WTC11 (cell line): ENCODE results near the gene PAEP. TPM values are rescaled to one million over a fixed set of nuclear protein-coding genes. Genes with fewer than 3 reads are reported as not detected.

Experiments used
- ATAC-seq: fragments of 200-7000 bp; cut with Tn5 transposase; 2 replicates; pipeline ENCODE4 v1.10.0; 2021; ENCODE audit warnings: mild to moderate bottlenecking, moderate library complexity
- CTCF ChIA-PET: fragments of 300-600 bp; sonication (Branson Sonifier 250); formaldehyde crosslinking; loops from one replicate; lab custom pipeline; 2021; ENCODE audit warnings: antibody characterized with exemption; lab: Charles Lee
- POLR2A ChIA-PET: fragments of 350-600 bp; sonication (Branson Sonifier 250); formaldehyde crosslinking; loops from one replicate; lab custom pipeline; 2021; ENCODE audit warnings: antibody characterized with exemption; lab: Charles Lee
- DNase-seq: peaks from one replicate; pipeline ENCODE4 v3.0.0; 2021; ENCODE audit warnings: low spot score
- H3K27ac Mint-ChIP-seq: 2 replicates; pipeline ENCODE4 v1.8.0; 2021; ENCODE audit warnings: mixed read lengths
- H3K27me3 Mint-ChIP-seq: 2 replicates; pipeline ENCODE4 v1.8.0; 2021; ENCODE audit warnings: low read depth, mild to moderate bottlenecking, moderate library complexity, mixed read lengths
- H3K36me3 Mint-ChIP-seq: 2 replicates; pipeline ENCODE4 v1.8.0; 2021; ENCODE audit warnings: mixed read lengths
- H3K4me1 Mint-ChIP-seq: 2 replicates; pipeline ENCODE4 v1.8.0; 2022; ENCODE audit warnings: mixed read lengths
- H3K4me3 Mint-ChIP-seq: 2 replicates; pipeline ENCODE4 v1.8.0; 2021; ENCODE audit warnings: mild to moderate bottlenecking, moderate library complexity, mixed read lengths
- H3K9me3 Mint-ChIP-seq: 2 replicates; pipeline ENCODE4 v1.8.0; 2021; ENCODE audit warnings: mixed read lengths
- CREB1 ChIP-seq: sonication (generic); formaldehyde crosslinking; IDR thresholded peaks from 2 replicates; pipeline ENCODE4 v1.8.0; 2023; ENCODE audit warnings: mild to moderate bottlenecking, missing genetic modification reagents
- EMX1 ChIP-seq: fragments of 250-450 bp; sonication (Bioruptor Pico); IDR thresholded peaks from 2 replicates; pipeline ENCODE4 v1.8.0; 2021; ENCODE audit warnings: mild to moderate bottlenecking
- ESRRA ChIP-seq: sonication (generic); formaldehyde crosslinking; IDR thresholded peaks from 2 replicates; pipeline ENCODE4 v1.8.1; 2022; ENCODE audit warnings: mild to moderate bottlenecking, missing genetic modification reagents, borderline replicate concordance
- ETV6 ChIP-seq: sonication (generic); formaldehyde crosslinking; IDR thresholded peaks from 2 replicates; pipeline ENCODE4 v1.8.1; 2022; ENCODE audit warnings: mild to moderate bottlenecking, missing genetic modification reagents
- FOXJ3 ChIP-seq: sonication (generic); formaldehyde crosslinking; IDR thresholded peaks from 2 replicates; pipeline ENCODE4 v1.9.0; 2021; ENCODE audit warnings: missing genetic modification reagents, mild to moderate bottlenecking, borderline replicate concordance
- JAZF1 ChIP-seq: fragments of 250-450 bp; sonication (Bioruptor Pico); IDR thresholded peaks from 2 replicates; pipeline ENCODE4 v1.9.0; 2021; ENCODE audit warnings: moderate library complexity, mild to moderate bottlenecking, inconsistent platforms
- JUN ChIP-seq: sonication (generic); formaldehyde crosslinking; IDR thresholded peaks from 2 replicates; pipeline ENCODE4 v1.8.0; 2023; ENCODE audit warnings: mild to moderate bottlenecking, missing genetic modification reagents
- KAT7 ChIP-seq: sonication (generic); formaldehyde crosslinking; IDR thresholded peaks from 2 replicates; pipeline ENCODE4 v1.8.1; 2023; ENCODE audit warnings: missing genetic modification reagents, mild to moderate bottlenecking, borderline replicate concordance
- NR3C1 ChIP-seq: sonication (generic); formaldehyde crosslinking; conservative IDR thresholded peaks from 2 replicates; pipeline ENCODE4 v1.8.1; 2023; ENCODE audit warnings: low read depth, mild to moderate bottlenecking, missing genetic modification reagents
- RELA ChIP-seq: sonication (generic); formaldehyde crosslinking; IDR thresholded peaks from 2 replicates; pipeline ENCODE4 v1.8.1; 2022; ENCODE audit warnings: missing genetic modification reagents, mild to moderate bottlenecking, borderline replicate concordance
- SMAD4 ChIP-seq: sonication (generic); formaldehyde crosslinking; IDR thresholded peaks from 2 replicates; pipeline ENCODE4 v1.8.0; 2022; ENCODE audit warnings: mild to moderate bottlenecking, missing genetic modification reagents
- ZBTB21 ChIP-seq: sonication (generic); formaldehyde crosslinking; IDR thresholded peaks from 2 replicates; pipeline ENCODE4 v1.8.1; 2023; ENCODE audit warnings: mild to moderate bottlenecking, missing genetic modification reagents, borderline replicate concordance
- ZNF232 ChIP-seq: sonication (generic); formaldehyde crosslinking; IDR thresholded peaks from 2 replicates; pipeline ENCODE4 v1.8.0; 2022; ENCODE audit warnings: mild to moderate bottlenecking, missing genetic modification reagents
- ZNF396 ChIP-seq: fragments of 250-450 bp; sonication (Bioruptor Pico); IDR thresholded peaks from 2 replicates; pipeline ENCODE4 v1.8.0; 2021; ENCODE audit warnings: mild to moderate bottlenecking, moderate library complexity, borderline replicate concordance
- ZNF416 ChIP-seq: fragments of 250-450 bp; sonication (Bioruptor Pico); IDR thresholded peaks from 2 replicates; pipeline ENCODE4 v1.9.0; 2021; ENCODE audit warnings: mild to moderate bottlenecking, inconsistent platforms
- total RNA-seq: library from RNA; stranded (reverse); gene quantifications from 3 replicates; pipeline ENCODE4 v1.2.3, GENCODE V29; 2021
- TF ChIP-seq, protein P1 (sequence below): fragments of 250-450 bp; sonication (Bioruptor Pico); IDR thresholded peaks from 2 replicates; pipeline ENCODE4 v1.9.0; 2021; ENCODE audit warnings: moderate library complexity, mild to moderate bottlenecking, inconsistent platforms, borderline replicate concordance
- TF ChIP-seq, protein P2 (sequence below): sonication (generic); formaldehyde crosslinking; IDR thresholded peaks from 2 replicates; pipeline ENCODE4 v1.8.1; 2023; ENCODE audit warnings: mild to moderate bottlenecking, missing genetic modification reagents
- TF ChIP-seq, protein P3 (sequence below): sonication (generic); formaldehyde crosslinking; IDR thresholded peaks from 2 replicates; pipeline ENCODE4 v1.8.0; 2022; ENCODE audit warnings: mild to moderate bottlenecking, missing genetic modification reagents
- TF ChIP-seq, protein P4 (sequence below): sonication (generic); formaldehyde crosslinking; IDR thresholded peaks from 2 replicates; pipeline ENCODE4 v1.8.1; 2023; ENCODE audit warnings: mild to moderate bottlenecking, missing genetic modification reagents, moderate library complexity
- TF ChIP-seq, protein P5 (sequence below): sonication (generic); formaldehyde crosslinking; IDR thresholded peaks from 2 replicates; pipeline ENCODE4 v1.8.0; 2022; ENCODE audit warnings: mild to moderate bottlenecking, missing genetic modification reagents
- TF ChIP-seq, protein P6 (sequence below): sonication (generic); formaldehyde crosslinking; IDR thresholded peaks from 2 replicates; pipeline ENCODE4 v1.8.1; 2022; ENCODE audit warnings: missing genetic modification reagents, borderline replicate concordance
- TF ChIP-seq, protein P7 (sequence below): fragments of 250-450 bp; sonication (Bioruptor Pico); IDR thresholded peaks from 2 replicates; pipeline ENCODE4 v1.9.0; 2021; ENCODE audit warnings: mild to moderate bottlenecking, borderline replicate concordance

The PAEP gene
- total RNA-seq, 1 experiment from 2014 or later = not detected

DNA sequence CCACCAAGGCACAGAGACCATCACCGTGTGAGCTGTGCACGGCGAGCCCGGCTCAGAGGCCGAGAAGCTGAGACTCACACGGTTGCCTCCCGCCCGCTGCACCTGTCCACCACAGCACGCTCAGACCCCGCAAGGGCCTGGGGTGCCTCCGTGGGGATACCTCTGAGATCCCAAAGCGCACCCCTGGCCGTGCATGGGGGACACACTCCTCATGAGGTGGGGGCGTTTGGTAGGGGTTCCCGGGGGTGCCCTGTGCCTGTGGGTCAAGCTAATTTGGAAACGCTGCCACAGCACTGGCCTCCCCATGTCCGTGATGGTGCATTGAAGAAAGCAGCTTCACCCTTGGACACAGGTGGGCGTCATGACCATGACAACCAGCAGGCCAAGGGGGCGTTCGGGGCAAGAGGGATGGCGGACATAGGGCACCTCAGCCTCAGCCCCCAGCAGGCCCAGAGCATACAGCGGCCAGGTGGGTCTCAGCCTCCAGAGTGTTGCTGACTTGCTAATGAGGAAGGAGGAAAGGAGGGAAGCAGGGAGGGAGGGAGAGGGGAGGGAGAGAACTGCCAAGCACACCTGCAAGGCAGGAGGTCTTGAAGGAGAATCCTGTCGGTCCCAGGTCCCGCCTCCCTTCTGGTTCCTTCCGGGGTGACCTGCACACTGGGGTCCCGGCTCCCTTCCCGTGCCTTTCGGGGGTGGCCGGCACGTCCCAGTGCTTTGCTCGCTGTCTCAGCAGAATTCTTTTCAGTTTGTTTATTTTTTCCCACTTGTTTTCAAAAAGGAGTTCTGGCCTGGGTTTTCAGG, 43.1 kb downstream of the PAEP start:
- DNase-seq (no peak), ATAC-seq (peak; percentile 24; the same call in 1 of the 2 replicates)
- no peak overlapping the region for H3K4me3 Mint-ChIP-seq
- H3K27me3 Mint-ChIP-seq = no peaks in the 10 kb centered on the region
- POLR2A ChIA-PET = no interaction called here
- TF ChIP-seq, protein P1, sequence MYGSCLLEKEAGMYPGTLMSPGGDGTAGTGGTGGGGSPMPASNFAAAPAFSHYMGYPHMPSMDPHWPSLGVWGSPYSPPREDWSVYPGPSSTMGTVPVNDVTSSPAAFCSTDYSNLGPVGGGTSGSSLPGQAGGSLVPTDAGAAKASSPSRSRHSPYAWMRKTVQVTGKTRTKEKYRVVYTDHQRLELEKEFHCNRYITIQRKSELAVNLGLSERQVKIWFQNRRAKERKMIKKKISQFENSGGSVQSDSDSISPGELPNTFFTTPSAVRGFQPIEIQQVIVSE = no peak
- TF ChIP-seq, protein P2, sequence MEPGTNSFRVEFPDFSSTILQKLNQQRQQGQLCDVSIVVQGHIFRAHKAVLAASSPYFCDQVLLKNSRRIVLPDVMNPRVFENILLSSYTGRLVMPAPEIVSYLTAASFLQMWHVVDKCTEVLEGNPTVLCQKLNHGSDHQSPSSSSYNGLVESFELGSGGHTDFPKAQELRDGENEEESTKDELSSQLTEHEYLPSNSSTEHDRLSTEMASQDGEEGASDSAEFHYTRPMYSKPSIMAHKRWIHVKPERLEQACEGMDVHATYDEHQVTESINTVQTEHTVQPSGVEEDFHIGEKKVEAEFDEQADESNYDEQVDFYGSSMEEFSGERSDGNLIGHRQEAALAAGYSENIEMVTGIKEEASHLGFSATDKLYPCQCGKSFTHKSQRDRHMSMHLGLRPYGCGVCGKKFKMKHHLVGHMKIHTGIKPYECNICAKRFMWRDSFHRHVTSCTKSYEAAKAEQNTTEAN (CRISPR knock-in tag) = 0 out of 2 replicates have a peak, but pooled peaks have one; percentile 26
- TF ChIP-seq EMX1 (CRISPR knock-in tag) = no peak
- TF ChIP-seq JAZF1 (CRISPR knock-in tag) = no peak
- TF ChIP-seq, protein P3, sequence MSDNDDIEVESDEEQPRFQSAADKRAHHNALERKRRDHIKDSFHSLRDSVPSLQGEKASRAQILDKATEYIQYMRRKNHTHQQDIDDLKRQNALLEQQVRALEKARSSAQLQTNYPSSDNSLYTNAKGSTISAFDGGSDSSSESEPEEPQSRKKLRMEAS = 0 out of 2 replicates have a peak, but pooled peaks have one; percentile 60
- TF ChIP-seq, protein P4, sequence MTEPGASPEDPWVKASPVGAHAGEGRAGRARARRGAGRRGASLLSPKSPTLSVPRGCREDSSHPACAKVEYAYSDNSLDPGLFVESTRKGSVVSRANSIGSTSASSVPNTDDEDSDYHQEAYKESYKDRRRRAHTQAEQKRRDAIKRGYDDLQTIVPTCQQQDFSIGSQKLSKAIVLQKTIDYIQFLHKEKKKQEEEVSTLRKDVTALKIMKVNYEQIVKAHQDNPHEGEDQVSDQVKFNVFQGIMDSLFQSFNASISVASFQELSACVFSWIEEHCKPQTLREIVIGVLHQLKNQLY (CRISPR knock-in tag) = no peak
- TF ChIP-seq, protein P5, sequence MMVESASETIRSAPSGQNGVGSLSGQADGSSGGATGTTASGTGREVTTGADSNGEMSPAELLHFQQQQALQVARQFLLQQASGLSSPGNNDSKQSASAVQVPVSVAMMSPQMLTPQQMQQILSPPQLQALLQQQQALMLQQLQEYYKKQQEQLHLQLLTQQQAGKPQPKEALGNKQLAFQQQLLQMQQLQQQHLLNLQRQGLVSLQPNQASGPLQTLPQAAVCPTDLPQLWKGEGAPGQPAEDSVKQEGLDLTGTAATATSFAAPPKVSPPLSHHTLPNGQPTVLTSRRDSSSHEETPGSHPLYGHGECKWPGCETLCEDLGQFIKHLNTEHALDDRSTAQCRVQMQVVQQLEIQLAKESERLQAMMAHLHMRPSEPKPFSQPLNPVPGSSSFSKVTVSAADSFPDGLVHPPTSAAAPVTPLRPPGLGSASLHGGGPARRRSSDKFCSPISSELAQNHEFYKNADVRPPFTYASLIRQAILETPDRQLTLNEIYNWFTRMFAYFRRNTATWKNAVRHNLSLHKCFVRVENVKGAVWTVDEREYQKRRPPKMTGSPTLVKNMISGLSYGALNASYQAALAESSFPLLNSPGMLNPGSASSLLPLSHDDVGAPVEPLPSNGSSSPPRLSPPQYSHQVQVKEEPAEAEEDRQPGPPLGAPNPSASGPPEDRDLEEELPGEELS (CRISPR knock-in tag) = peak; percentile 50; the same call in 1 of the 2 replicates
- TF ChIP-seq ZNF232 (CRISPR knock-in tag) = no peak
- no peak for TF ChIP-seq ESRRA (CRISPR knock-in tag)
- no peaks in the 10 kb centered on the region for H3K36me3 Mint-ChIP-seq
- H3K9me3 Mint-ChIP-seq = peaks cover under 1% of the 10 kb centered on the region
- H3K4me1 Mint-ChIP-seq = peaks cover 9% of the 10 kb centered on the region
- CTCF ChIA-PET = interaction anchor here (0.5 to 1.9 kb wide), 14 partner anchors 17 to 209 kb away, joined by 3 to 17 read pairs (median 5); no protein-coding TSS in a partner anchor
- H3K27ac Mint-ChIP-seq = no peak overlapping the region

DNA sequence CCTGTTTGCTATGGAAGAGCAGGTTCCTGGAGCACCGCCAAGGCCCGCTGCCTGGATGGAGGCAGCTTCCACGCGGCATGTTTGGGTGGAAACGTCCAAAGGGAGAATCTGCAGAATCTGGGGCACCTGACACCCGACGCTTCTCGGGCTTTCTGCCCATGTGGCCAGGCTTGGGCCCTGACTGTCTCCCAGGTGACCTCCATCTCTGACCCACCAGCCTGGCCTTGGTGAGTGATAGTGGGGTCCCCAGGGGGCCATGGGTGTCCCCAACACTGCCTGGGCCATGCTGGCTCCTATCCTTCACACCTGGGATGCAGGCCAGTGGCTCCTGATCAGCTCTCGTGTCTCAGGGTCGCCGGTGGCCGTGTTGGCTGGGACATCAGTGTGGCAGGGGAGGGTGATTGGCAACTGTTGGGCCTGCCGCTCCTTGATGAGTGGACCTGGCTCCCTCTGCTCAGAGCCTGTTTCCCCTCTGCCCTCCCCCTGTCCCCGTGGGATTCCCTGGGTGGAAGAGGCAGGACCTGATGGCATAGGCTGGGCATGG, 43.8 kb downstream of the PAEP start:
- no peak for TF ChIP-seq NR3C1 (CRISPR knock-in tag)
- no peak for TF ChIP-seq SMAD4 (CRISPR knock-in tag)
- TF ChIP-seq RELA (CRISPR knock-in tag) = no peak
- no peak for TF ChIP-seq KAT7 (CRISPR knock-in tag)
- TF ChIP-seq, protein P6, sequence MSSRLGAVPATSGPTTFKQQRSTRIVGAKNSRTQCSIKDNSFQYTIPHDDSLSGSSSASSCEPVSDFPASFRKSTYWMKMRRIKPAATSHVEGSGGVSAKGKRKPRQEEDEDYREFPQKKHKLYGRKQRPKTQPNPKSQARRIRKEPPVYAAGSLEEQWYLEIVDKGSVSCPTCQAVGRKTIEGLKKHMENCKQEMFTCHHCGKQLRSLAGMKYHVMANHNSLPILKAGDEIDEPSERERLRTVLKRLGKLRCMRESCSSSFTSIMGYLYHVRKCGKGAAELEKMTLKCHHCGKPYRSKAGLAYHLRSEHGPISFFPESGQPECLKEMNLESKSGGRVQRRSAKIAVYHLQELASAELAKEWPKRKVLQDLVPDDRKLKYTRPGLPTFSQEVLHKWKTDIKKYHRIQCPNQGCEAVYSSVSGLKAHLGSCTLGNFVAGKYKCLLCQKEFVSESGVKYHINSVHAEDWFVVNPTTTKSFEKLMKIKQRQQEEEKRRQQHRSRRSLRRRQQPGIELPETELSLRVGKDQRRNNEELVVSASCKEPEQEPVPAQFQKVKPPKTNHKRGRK (CRISPR knock-in tag) = no peak
- no peak for TF ChIP-seq ETV6 (CRISPR knock-in tag)
- TF ChIP-seq CREB1 = no peak
- no peak for TF ChIP-seq JUN
- no peak for TF ChIP-seq ZNF416
- TF ChIP-seq ZBTB21 = no peak
- TF ChIP-seq, protein P7, sequence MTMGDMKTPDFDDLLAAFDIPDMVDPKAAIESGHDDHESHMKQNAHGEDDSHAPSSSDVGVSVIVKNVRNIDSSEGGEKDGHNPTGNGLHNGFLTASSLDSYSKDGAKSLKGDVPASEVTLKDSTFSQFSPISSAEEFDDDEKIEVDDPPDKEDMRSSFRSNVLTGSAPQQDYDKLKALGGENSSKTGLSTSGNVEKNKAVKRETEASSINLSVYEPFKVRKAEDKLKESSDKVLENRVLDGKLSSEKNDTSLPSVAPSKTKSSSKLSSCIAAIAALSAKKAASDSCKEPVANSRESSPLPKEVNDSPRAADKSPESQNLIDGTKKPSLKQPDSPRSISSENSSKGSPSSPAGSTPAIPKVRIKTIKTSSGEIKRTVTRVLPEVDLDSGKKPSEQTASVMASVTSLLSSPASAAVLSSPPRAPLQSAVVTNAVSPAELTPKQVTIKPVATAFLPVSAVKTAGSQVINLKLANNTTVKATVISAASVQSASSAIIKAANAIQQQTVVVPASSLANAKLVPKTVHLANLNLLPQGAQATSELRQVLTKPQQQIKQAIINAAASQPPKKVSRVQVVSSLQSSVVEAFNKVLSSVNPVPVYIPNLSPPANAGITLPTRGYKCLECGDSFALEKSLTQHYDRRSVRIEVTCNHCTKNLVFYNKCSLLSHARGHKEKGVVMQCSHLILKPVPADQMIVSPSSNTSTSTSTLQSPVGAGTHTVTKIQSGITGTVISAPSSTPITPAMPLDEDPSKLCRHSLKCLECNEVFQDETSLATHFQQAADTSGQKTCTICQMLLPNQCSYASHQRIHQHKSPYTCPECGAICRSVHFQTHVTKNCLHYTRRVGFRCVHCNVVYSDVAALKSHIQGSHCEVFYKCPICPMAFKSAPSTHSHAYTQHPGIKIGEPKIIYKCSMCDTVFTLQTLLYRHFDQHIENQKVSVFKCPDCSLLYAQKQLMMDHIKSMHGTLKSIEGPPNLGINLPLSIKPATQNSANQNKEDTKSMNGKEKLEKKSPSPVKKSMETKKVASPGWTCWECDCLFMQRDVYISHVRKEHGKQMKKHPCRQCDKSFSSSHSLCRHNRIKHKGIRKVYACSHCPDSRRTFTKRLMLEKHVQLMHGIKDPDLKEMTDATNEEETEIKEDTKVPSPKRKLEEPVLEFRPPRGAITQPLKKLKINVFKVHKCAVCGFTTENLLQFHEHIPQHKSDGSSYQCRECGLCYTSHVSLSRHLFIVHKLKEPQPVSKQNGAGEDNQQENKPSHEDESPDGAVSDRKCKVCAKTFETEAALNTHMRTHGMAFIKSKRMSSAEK (CRISPR knock-in tag) = no peak
- no peak for TF ChIP-seq FOXJ3 (CRISPR knock-in tag)
- TF ChIP-seq ZNF396 (CRISPR knock-in tag) = no peak
- Mint-ChIP-seq H3K36me3 (peaks cover 6% of the 10 kb centered on the region), H3K4me1 (peaks cover 9% of the 10 kb centered on the region), H3K9me3 (peaks cover 7% of the 10 kb centered on the region), H3K27me3 (no peaks in the 10 kb centered on the region; the same call in 1 of the 2 replicates), H3K27ac (no peak overlapping the region), H3K4me3 (no peak overlapping the region)
- ChIA-PET POLR2A (no interaction called here), CTCF (interaction anchor here (1.1 kb wide), 1 partner anchor 102 kb away, joined by 3 read pairs; no protein-coding TSS in a partner anchor)
- ATAC-seq (no peak), DNase-seq (no peak)
